CD4-positive, alpha-beta T cell treated with Interleukin-10 for 1 hour (primary cell): ENCODE results near the gene DKKL1.

Experiments
- DNase-seq: peaks from one replicate; pipeline ENCODE4 v3.0.0-alpha.2; 2020

Gene DKKL1

GRCh38 chr19:49338691-49339300 lies 24.9 kb upstream of the DKKL1 start:
- no peak for DNase-seq

GRCh38 chr19:49339301-49340068 lies 24.2 kb upstream of the DKKL1 start:
- DNase-seq, result no peak

- DNase-seq, result peak; percentile 28
These were observed 23.4 kb upstream of the DKKL1 start for GRCh38 chr19:49340069-49340864.

- DNase-seq, result no peak
These were observed 22.6 kb upstream of the DKKL1 start for GRCh38 chr19:49340865-49341718.

- no peak for DNase-seq
These were observed 21.4 kb upstream of the DKKL1 start for GRCh38 chr19:49342291-49342721.

- no peak for DNase-seq
These were observed 20.6 kb upstream of the DKKL1 start for GRCh38 chr19:49343123-49343522.

- DNase-seq, result no peak
These were observed 18.9 kb upstream of the DKKL1 start for GRCh38 chr19:49344505-49345423.

GRCh38 chr19:49347191-49347590 lies 16.5 kb upstream of the DKKL1 start:
- no peak for DNase-seq

GRCh38 chr19:49347835-49348234 lies 15.8 kb upstream of the DKKL1 start:
- DNase-seq, result peak; percentile 36

- DNase-seq, result no peak
These were observed 15.1 kb upstream of the DKKL1 start for GRCh38 chr19:49348305-49349189.

- DNase-seq, result no peak
These were observed 14.1 kb upstream of the DKKL1 start for GRCh38 chr19:49349567-49349966.

GRCh38 chr19:49355909-49356353 lies 7.7 kb upstream of the DKKL1 start:
- no peak for DNase-seq

GRCh38 chr19:49356382-49356781 lies 7.3 kb upstream of the DKKL1 start:
- DNase-seq, result no peak

- DNase-seq, result no peak
These were observed 6.5 kb upstream of the DKKL1 start for GRCh38 chr19:49357186-49357585.

- DNase-seq, result no peak
These were observed 3.5 kb upstream of the DKKL1 start for GRCh38 chr19:49359851-49360820.

- DNase-seq, result no peak
These were observed 2.1 kb upstream of the DKKL1 start for GRCh38 chr19:49361438-49362047.

GRCh38 chr19:49362048-49362928 lies 1.4 kb upstream of the DKKL1 start, which contains the start of gene TEAD2:
TEAD2 (minus strand) TSS chr19:49362416; CDS start chr19:49360075, 2,341 bp downstream.
- DNase-seq, result peak; percentile 20

- DNase-seq, result peak; percentile 15
These were observed 779 bp upstream of the DKKL1 start for GRCh38 chr19:49362929-49363267.
